ENCODE results near the gene TMEM272. TPM values are rescaled to one million over a fixed set of nuclear protein-coding genes. Genes with fewer than 3 reads are reported as not detected.

Gene TMEM272
- total and polyA plus RNA-seq, 2 experiments from 2014 or later: 0.11 to 0.76 TPM

- TF ChIP-seq POLR2AphosphoS5 (IDR thresholded peaks at IDR 0.05; ENCODE audit: low read depth): no peak
- no peak for TF ChIP-seq CREB1 (CRISPR knock-in tag; IDR thresholded peaks at IDR 0.05; ENCODE audit: low read depth)
- no peak for TF ChIP-seq REST (IDR thresholded peaks at IDR 0.05; ENCODE audit: unreplicated experiment)
- TF ChIP-seq ETS1 (IDR thresholded peaks at IDR 0.05): no peak
- TF ChIP-seq ZNF331 (CRISPR knock-in tag; IDR thresholded peaks at IDR 0.05; ENCODE audit: low read depth): no peak
- no peak for TF ChIP-seq STAT1 (IDR thresholded peaks at IDR 0.05; ENCODE audit: unreplicated experiment)
- no peak for TF ChIP-seq NANOG (IDR thresholded peaks at IDR 0.05; ENCODE audit: borderline replicate concordance)
Measured at GRCh38 chr13:51794964-51795363, 50.0 kb downstream of the TMEM272 start (continued).

- DNase-seq (ENCODE audit: low spot score) (no peak), ATAC-seq (no peak)
- no peaks in the 10 kb centered on the region for H3F3A ChIP-seq (replicated peaks; ENCODE audit: low read depth)
- H3K4me3 Mint-ChIP-seq: no peak overlapping the region
- H3K27me3 Mint-ChIP-seq (ENCODE audit: insufficient read depth, low read depth, poor library complexity): peaks cover 3% of the 10 kb centered on the region
- no peak overlapping the region for H3K4me3 ChIP-seq
- peaks cover 12% of the 10 kb centered on the region; the same call in 1 of the 2 replicates for H3K4me1 ChIP-seq (ENCODE audit: insufficient read depth)
- H3K27ac Mint-ChIP-seq: no peak overlapping the region
- H4K20me1 ChIP-seq (replicated peaks; ENCODE audit: insufficient read depth): no peaks in the 10 kb centered on the region
- no peaks in the 10 kb centered on the region for H3K9me3 Mint-ChIP-seq
- H3K36me3 ChIP-seq (ENCODE audit: insufficient read depth): no peaks in the 10 kb centered on the region
- no peaks in the 10 kb centered on the region for H3K79me2 ChIP-seq (replicated peaks; ENCODE audit: insufficient read depth)
- H3K27me3 ChIP-seq (ENCODE audit: insufficient read depth): no peaks in the 10 kb centered on the region
- no peak overlapping the region for H3K4me2 ChIP-seq
- H3K36me3 Mint-ChIP-seq (ENCODE audit: low read depth): no peaks in the 10 kb centered on the region; the same call in 1 of the 3 replicates
- no peak overlapping the region for H3K27ac ChIP-seq (ENCODE audit: low read depth)
- H2AFZ ChIP-seq: no peak overlapping the region
- H3K4me1 Mint-ChIP-seq: peaks cover 21% of the 10 kb centered on the region
- no peaks in the 10 kb centered on the region; the same call in 1 of the 2 replicates for H3K9me2 ChIP-seq (ENCODE audit: insufficient read depth)
- no peak for TF ChIP-seq STAT1 (IDR thresholded peaks at IDR 0.05; ENCODE audit: unreplicated experiment)
- TF ChIP-seq CREB1 (CRISPR knock-in tag; IDR thresholded peaks at IDR 0.05; ENCODE audit: low read depth): no peak
- no peak for TF ChIP-seq JUNB (IDR thresholded peaks at IDR 0.05; ENCODE audit: unreplicated experiment)
- no peak for TF ChIP-seq ZNF114 (CRISPR knock-in tag; IDR thresholded peaks at IDR 0.05)
- TF ChIP-seq NANOG (IDR thresholded peaks at IDR 0.05; ENCODE audit: borderline replicate concordance): no peak
- no peak for TF ChIP-seq REST (IDR thresholded peaks at IDR 0.05; ENCODE audit: unreplicated experiment)
- TF ChIP-seq, protein P1, sequence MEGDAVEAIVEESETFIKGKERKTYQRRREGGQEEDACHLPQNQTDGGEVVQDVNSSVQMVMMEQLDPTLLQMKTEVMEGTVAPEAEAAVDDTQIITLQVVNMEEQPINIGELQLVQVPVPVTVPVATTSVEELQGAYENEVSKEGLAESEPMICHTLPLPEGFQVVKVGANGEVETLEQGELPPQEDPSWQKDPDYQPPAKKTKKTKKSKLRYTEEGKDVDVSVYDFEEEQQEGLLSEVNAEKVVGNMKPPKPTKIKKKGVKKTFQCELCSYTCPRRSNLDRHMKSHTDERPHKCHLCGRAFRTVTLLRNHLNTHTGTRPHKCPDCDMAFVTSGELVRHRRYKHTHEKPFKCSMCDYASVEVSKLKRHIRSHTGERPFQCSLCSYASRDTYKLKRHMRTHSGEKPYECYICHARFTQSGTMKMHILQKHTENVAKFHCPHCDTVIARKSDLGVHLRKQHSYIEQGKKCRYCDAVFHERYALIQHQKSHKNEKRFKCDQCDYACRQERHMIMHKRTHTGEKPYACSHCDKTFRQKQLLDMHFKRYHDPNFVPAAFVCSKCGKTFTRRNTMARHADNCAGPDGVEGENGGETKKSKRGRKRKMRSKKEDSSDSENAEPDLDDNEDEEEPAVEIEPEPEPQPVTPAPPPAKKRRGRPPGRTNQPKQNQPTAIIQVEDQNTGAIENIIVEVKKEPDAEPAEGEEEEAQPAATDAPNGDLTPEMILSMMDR (conservative IDR thresholded peaks at IDR 0.05; ENCODE audit: low read depth in 2 of 2): no peak
- no peak for TF ChIP-seq ETS1 (IDR thresholded peaks at IDR 0.05)
- no peak for TF ChIP-seq EZH2phosphoT487 (IDR thresholded peaks at IDR 0.05; ENCODE audit: unreplicated experiment)
- no peak for TF ChIP-seq ZNF331 (CRISPR knock-in tag; IDR thresholded peaks at IDR 0.05; ENCODE audit: low read depth)
- TF ChIP-seq POLR2AphosphoS5 (IDR thresholded peaks at IDR 0.05; ENCODE audit: low read depth): no peak
Measured at GRCh38 chr13:51793570-51794271, 51.3 kb downstream of the TMEM272 start.

All from GM23338 (cell line).